ENCODE measurements around the gene ACBD7. TPM values are rescaled to one million over a fixed set of nuclear protein-coding genes. Genes with fewer than 3 reads are reported as not detected.
A peak's percentile ranks its signal among the peaks of the same experiment; 100 is the strongest.

Gene ACBD7
- 0.07 TPM for polyA plus RNA-seq (2013, experiment 1 of 2)
- polyA plus RNA-seq (2013, experiment 2 of 2) = not detected

- Histone ChIP-seq H3K18ac (ENCODE audit: low read depth in 1 of 2, low read length in 2 of 2) (no peak within 1 kb of the TSS), H2BK5ac (ENCODE audit: low read depth, low read length, poor library complexity, severe bottlenecking) (no peak within 1 kb of the TSS), H2AK5ac (ENCODE audit: low read length, severe bottlenecking) (no peak within 1 kb of the TSS), H3K4me1 (ENCODE audit: control insufficient read depth, insufficient read depth, low read depth, low read length) (peaks cover 7% of the 10 kb centered on the region), H3K4me3 (ENCODE audit: insufficient read depth in 1 of 2, low read depth in 1 of 2, low read length in 2 of 2) (peak within 1 kb of the TSS; percentile 79 to 81), H2BK120ac (ENCODE audit: low read depth, low read length) (no peak within 1 kb of the TSS), H2BK12ac (ENCODE audit: low read length in 2 of 2) (no peak within 1 kb of the TSS), H3K9ac (ENCODE audit: low read length) (peak within 1 kb of the TSS; percentile 26), H3K23ac (ENCODE audit: low read length in 2 of 2) (no peak within 1 kb of the TSS), H3K4ac (ENCODE audit: low read depth in 1 of 2, low read length in 2 of 2) (no peak within 1 kb of the TSS), H3K27ac (ENCODE audit: low read length, poor library complexity, severe bottlenecking) (no peak within 1 kb of the TSS), H2BK15ac (ENCODE audit: low read depth, poor library complexity, severe bottlenecking) (no peak within 1 kb of the TSS), H4K91ac (ENCODE audit: low read length) (no peak within 1 kb of the TSS), H2AFZ (ENCODE audit: low read depth, low read length) (no peak within 1 kb of the TSS), H3K79me1 (replicated peaks; ENCODE audit: low read length, poor library complexity, severe bottlenecking) (no peaks in the 10 kb centered on the region), H4K8ac (ENCODE audit: low read length) (no peak within 1 kb of the TSS), H3K14ac (ENCODE audit: low read length in 2 of 2) (no peak within 1 kb of the TSS), H3K9me3 (ENCODE audit: control insufficient read depth, low read length) (no peaks in the 10 kb centered on the region), H3K27me3 (ENCODE audit: control insufficient read depth in 1 of 2, insufficient read depth in 1 of 2, low read length in 2 of 2) (peaks cover 0 to 3% of the 10 kb centered on the region in 2 experiments), H3K4me2 (ENCODE audit: low read length, poor library complexity, severe bottlenecking) (peak within 1 kb of the TSS; percentile 100), H3K36me3 (ENCODE audit: control insufficient read depth in 1 of 2, insufficient read depth in 2 of 2, low read depth in 1 of 2, low read length in 2 of 2) (no peaks in the 10 kb centered on the region)
- 8% methylated on average over 48 of the region's 63 CpGs for WGBS
- DNase-seq = peak; percentile 77
These were observed at the start of gene ACBD7 for GRCh38 chr10:15088428-15089261. Gene ACBD7, minus strand, starts transcription at chr10:15088776. Its CDS starts 48 bp downstream, at chr10:15088728.

GRCh38 chr10:15137636-15138035 is 49.1 kb upstream of the ACBD7 start:
- no peaks in the 10 kb centered on the region for H3K27me3 ChIP-seq (ENCODE audit: control insufficient read depth in 1 of 2, insufficient read depth in 1 of 2, low read length in 2 of 2)
- WGBS = 100% methylated on average over 1 of the region's 1 CpG
- peaks cover 32 to 51% of the 10 kb centered on the region in 2 experiments for H3K36me3 ChIP-seq (ENCODE audit: control insufficient read depth in 1 of 2, insufficient read depth in 2 of 2, low read depth in 1 of 2, low read length in 2 of 2)
- H3K14ac ChIP-seq (ENCODE audit: low read length in 2 of 2) = no peak overlapping the region
- no peak overlapping the region for H3K27ac ChIP-seq (ENCODE audit: low read length, poor library complexity, severe bottlenecking)
- no peak overlapping the region for H2BK5ac ChIP-seq (ENCODE audit: low read depth, low read length, poor library complexity, severe bottlenecking)
- H3K4me2 ChIP-seq (ENCODE audit: low read length, poor library complexity, severe bottlenecking) = no peak overlapping the region
- no peak overlapping the region for H2BK12ac ChIP-seq (ENCODE audit: low read length in 2 of 2)
- DNase-seq = peak; percentile 47
- H2BK15ac ChIP-seq (ENCODE audit: low read depth, poor library complexity, severe bottlenecking) = no peak overlapping the region
- H2BK120ac ChIP-seq (ENCODE audit: low read depth, low read length) = no peak overlapping the region
- H3K4me3 ChIP-seq (ENCODE audit: insufficient read depth in 1 of 2, low read depth in 1 of 2, low read length in 2 of 2) = no peak overlapping the region
- no peak overlapping the region for H3K4ac ChIP-seq (ENCODE audit: low read depth in 1 of 2, low read length in 2 of 2)
- H4K91ac ChIP-seq (ENCODE audit: low read length) = no peak overlapping the region
- H3K9ac ChIP-seq (ENCODE audit: low read length) = peak overlapping the region; percentile 37
- H3K18ac ChIP-seq (ENCODE audit: low read depth in 1 of 2, low read length in 2 of 2) = no peak overlapping the region
- H3K23ac ChIP-seq (ENCODE audit: low read length in 2 of 2) = no peak overlapping the region
- no peak overlapping the region for H2AK5ac ChIP-seq (ENCODE audit: low read length, severe bottlenecking)
- H3K4me1 ChIP-seq (ENCODE audit: control insufficient read depth, insufficient read depth, low read depth, low read length) = peaks cover 3% of the 10 kb centered on the region
- H2AFZ ChIP-seq (ENCODE audit: low read depth, low read length) = no peak overlapping the region
- peaks cover 14% of the 10 kb centered on the region for H3K79me1 ChIP-seq (replicated peaks; ENCODE audit: low read length, poor library complexity, severe bottlenecking)
- no peaks in the 10 kb centered on the region for H3K9me3 ChIP-seq (ENCODE audit: control insufficient read depth, low read length)
- no peak overlapping the region for H4K8ac ChIP-seq (ENCODE audit: low read length)

- WGBS = 75% methylated on average over 3 of the region's 4 CpGs
- no peak overlapping the region for H2BK5ac ChIP-seq (ENCODE audit: low read depth, low read length, poor library complexity, severe bottlenecking)
- H3K4me2 ChIP-seq (ENCODE audit: low read length, poor library complexity, severe bottlenecking) = no peak overlapping the region
- no peaks in the 10 kb centered on the region for H3K9me3 ChIP-seq (ENCODE audit: control insufficient read depth, low read length)
- H2AFZ ChIP-seq (ENCODE audit: low read depth, low read length) = no peak overlapping the region
- H2BK15ac ChIP-seq (ENCODE audit: low read depth, poor library complexity, severe bottlenecking) = no peak overlapping the region
- H3K4ac ChIP-seq (ENCODE audit: low read depth in 1 of 2, low read length in 2 of 2) = no peak overlapping the region
- no peak overlapping the region for H4K8ac ChIP-seq (ENCODE audit: low read length)
- H3K79me1 ChIP-seq (replicated peaks; ENCODE audit: low read length, poor library complexity, severe bottlenecking) = peaks cover 14% of the 10 kb centered on the region
- DNase-seq = peak; percentile 66
- H3K27ac ChIP-seq (ENCODE audit: low read length, poor library complexity, severe bottlenecking) = no peak overlapping the region
- no peaks in the 10 kb centered on the region for H3K4me1 ChIP-seq (ENCODE audit: control insufficient read depth, insufficient read depth, low read depth, low read length)
- no peak overlapping the region for H2BK120ac ChIP-seq (ENCODE audit: low read depth, low read length)
- H2AK5ac ChIP-seq (ENCODE audit: low read length, severe bottlenecking) = no peak overlapping the region
- H3K23ac ChIP-seq (ENCODE audit: low read length in 2 of 2) = no peak overlapping the region
- no peak overlapping the region for H3K4me3 ChIP-seq (ENCODE audit: insufficient read depth in 1 of 2, low read depth in 1 of 2, low read length in 2 of 2)
- H4K91ac ChIP-seq (ENCODE audit: low read length) = no peak overlapping the region
- peak overlapping the region; percentile 37 for H3K9ac ChIP-seq (ENCODE audit: low read length)
- H3K18ac ChIP-seq (ENCODE audit: low read depth in 1 of 2, low read length in 2 of 2) = no peak overlapping the region
- no peak overlapping the region for H2BK12ac ChIP-seq (ENCODE audit: low read length in 2 of 2)
- no peaks in the 10 kb centered on the region for H3K27me3 ChIP-seq (ENCODE audit: control insufficient read depth in 1 of 2, insufficient read depth in 1 of 2, low read length in 2 of 2)
- H3K36me3 ChIP-seq (ENCODE audit: control insufficient read depth in 1 of 2, insufficient read depth in 2 of 2, low read depth in 1 of 2, low read length in 2 of 2) = peaks cover 36 to 58% of the 10 kb centered on the region in 2 experiments
- H3K14ac ChIP-seq (ENCODE audit: low read length in 2 of 2) = no peak overlapping the region
These were observed 48.4 kb upstream of the ACBD7 start for GRCh38 chr10:15137036-15137359.

GRCh38 chr10:15136129-15137035 is 47.8 kb upstream of the ACBD7 start:
- Histone ChIP-seq H3K14ac (ENCODE audit: low read length in 2 of 2) (no peak overlapping the region), H2BK5ac (ENCODE audit: low read depth, low read length, poor library complexity, severe bottlenecking) (no peak overlapping the region), H4K91ac (ENCODE audit: low read length) (no peak overlapping the region), H3K23ac (ENCODE audit: low read length in 2 of 2) (no peak overlapping the region), H3K9ac (ENCODE audit: low read length) (no peak overlapping the region), H2BK12ac (ENCODE audit: low read length in 2 of 2) (no peak overlapping the region), H3K27me3 (ENCODE audit: control insufficient read depth in 1 of 2, insufficient read depth in 1 of 2, low read length in 2 of 2) (no peaks in the 10 kb centered on the region), H3K4ac (ENCODE audit: low read depth in 1 of 2, low read length in 2 of 2) (no peak overlapping the region), H3K4me1 (ENCODE audit: control insufficient read depth, insufficient read depth, low read depth, low read length) (no peaks in the 10 kb centered on the region), H3K36me3 (ENCODE audit: control insufficient read depth in 1 of 2, insufficient read depth in 2 of 2, low read depth in 1 of 2, low read length in 2 of 2) (peaks cover 36 to 62% of the 10 kb centered on the region in 2 experiments), H2AFZ (ENCODE audit: low read depth, low read length) (no peak overlapping the region), H3K9me3 (ENCODE audit: control insufficient read depth, low read length) (no peaks in the 10 kb centered on the region), H3K4me2 (ENCODE audit: low read length, poor library complexity, severe bottlenecking) (no peak overlapping the region), H4K8ac (ENCODE audit: low read length) (peak overlapping the region; percentile 38), H2AK5ac (ENCODE audit: low read length, severe bottlenecking) (no peak overlapping the region), H3K27ac (ENCODE audit: low read length, poor library complexity, severe bottlenecking) (no peak overlapping the region), H3K4me3 (ENCODE audit: insufficient read depth in 1 of 2, low read depth in 1 of 2, low read length in 2 of 2) (no peak overlapping the region), H3K18ac (ENCODE audit: low read depth in 1 of 2, low read length in 2 of 2) (no peak overlapping the region), H2BK15ac (ENCODE audit: low read depth, poor library complexity, severe bottlenecking) (no peak overlapping the region), H3K79me1 (replicated peaks; ENCODE audit: low read length, poor library complexity, severe bottlenecking) (peaks cover 14% of the 10 kb centered on the region), H2BK120ac (ENCODE audit: low read depth, low read length) (peak overlapping the region; percentile 35)
- DNase-seq = no peak
- WGBS = 92% methylated on average over 10 of the region's 11 CpGs
